ENCODE measurements around the gene FAM32A.

GRCh38 chr19:16218851-16219250 lies 33.6 kb downstream of the FAM32A start:
- TF ChIP-seq POLR2AphosphoS5 (IDR thresholded peaks at IDR 0.05; ENCODE audit: low read length) = no peak
- no peak for TF ChIP-seq CTCF (IDR thresholded peaks at IDR 0.05 in 2 of 3, conservative IDR thresholded peaks at IDR 0.05 in 1 of 3; ENCODE audit: control insufficient read depth in 2 of 3, extremely low read depth in 1 of 3, insufficient read depth in 1 of 3, low read depth in 3 of 3, low read length in 3 of 3)
- TF ChIP-seq CEBPB (IDR thresholded peaks at IDR 0.05; ENCODE audit: borderline replicate concordance in 1 of 2, low read depth in 2 of 2, low read length in 2 of 2) = no peak
